Measurements from ENCODE around the gene OXCT2.
A peak's percentile ranks its signal among the peaks of the same experiment; 100 is the strongest.
"Not testable (repeated sequence)": the region's sequence is repeated elsewhere in the genome, so short reads cannot be mapped to it uniquely, and the experiment has no call there.

Gene OXCT2

DNA sequence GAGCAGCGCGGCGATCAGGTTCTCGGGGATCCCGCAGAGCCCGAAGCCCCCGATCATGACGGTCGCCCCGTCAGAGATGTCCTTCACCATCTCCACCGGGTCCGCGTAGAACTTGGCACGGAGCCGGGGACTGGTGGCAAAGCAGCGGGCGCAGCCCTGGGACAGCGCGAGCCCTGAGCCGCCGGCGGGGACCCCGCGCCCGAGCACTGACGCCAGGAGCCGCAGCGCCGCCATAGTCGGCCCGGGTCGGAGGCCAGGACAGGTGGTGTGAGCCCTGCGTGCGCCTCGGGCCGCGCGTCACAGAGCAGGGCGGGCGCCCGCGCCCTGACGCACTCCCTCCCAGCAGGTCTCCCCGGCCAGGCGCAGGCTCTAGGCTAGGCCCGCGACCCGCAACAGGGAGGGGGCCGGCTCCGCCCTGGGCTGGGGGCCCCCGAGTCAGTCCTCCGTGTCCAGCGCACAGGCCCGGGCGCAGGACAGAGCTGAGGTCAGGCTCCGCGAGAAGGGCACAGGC is at the start of gene OXCT2:
OXCT2 (minus strand) TSS at position 327 of the 511 bp plus-strand sequence; CDS start at position 234, 93 bp downstream.
- H3K4me1 Mint-ChIP-seq, H3K27me3 Mint-ChIP-seq, H3K9me3 Mint-ChIP-seq: not testable (repeated sequence)
- Mint-ChIP-seq H3K4me3 (peak within 1 kb of the TSS; percentile 76 to 86), H3K27ac (peak within 1 kb of the TSS in 1 of 2 donors; percentile 77)
- ATAC-seq (peak; percentile 72), DNase-seq (peak; percentile 42 to 46)

GRCh38 chr1:39819091-39819812 is 48.1 kb upstream of the OXCT2 start:
- Mint-ChIP-seq H3K4me1 (peaks cover 31% of the 10 kb centered on the region), H3K4me3 (no peak overlapping the region), H3K27ac (no peak overlapping the region), H3K9me3 (no peaks in the 10 kb centered on the region), H3K27me3 (peaks cover 64% of the 10 kb centered on the region)
- ATAC-seq (no peak), DNase-seq (no peak)

- H3K4me1 Mint-ChIP-seq: peaks cover 31% of the 10 kb centered on the region
- no peak overlapping the region for H3K4me3 Mint-ChIP-seq
- DNase-seq (no peak), ATAC-seq (no peak)
- no peaks in the 10 kb centered on the region for H3K9me3 Mint-ChIP-seq
- no peak overlapping the region for H3K27ac Mint-ChIP-seq
- peaks cover 58% of the 10 kb centered on the region for H3K27me3 Mint-ChIP-seq
These were observed 47.3 kb upstream of the OXCT2 start for GRCh38 chr1:39818482-39818881.

GRCh38 chr1:39817091-39817932 is 46.2 kb upstream of the OXCT2 start:
- H3K4me1 Mint-ChIP-seq: peaks cover 31% of the 10 kb centered on the region
- peak overlapping the region; percentile 53 to 65 for H3K4me3 Mint-ChIP-seq
- H3K9me3 Mint-ChIP-seq: not testable (repeated sequence)
- peaks cover 60% of the 10 kb centered on the region for H3K27me3 Mint-ChIP-seq
- peak; percentile 87 for ATAC-seq
- H3K27ac Mint-ChIP-seq: peak overlapping the region; percentile 64 to 73
- DNase-seq: peak; percentile 59 to 64

DNA sequence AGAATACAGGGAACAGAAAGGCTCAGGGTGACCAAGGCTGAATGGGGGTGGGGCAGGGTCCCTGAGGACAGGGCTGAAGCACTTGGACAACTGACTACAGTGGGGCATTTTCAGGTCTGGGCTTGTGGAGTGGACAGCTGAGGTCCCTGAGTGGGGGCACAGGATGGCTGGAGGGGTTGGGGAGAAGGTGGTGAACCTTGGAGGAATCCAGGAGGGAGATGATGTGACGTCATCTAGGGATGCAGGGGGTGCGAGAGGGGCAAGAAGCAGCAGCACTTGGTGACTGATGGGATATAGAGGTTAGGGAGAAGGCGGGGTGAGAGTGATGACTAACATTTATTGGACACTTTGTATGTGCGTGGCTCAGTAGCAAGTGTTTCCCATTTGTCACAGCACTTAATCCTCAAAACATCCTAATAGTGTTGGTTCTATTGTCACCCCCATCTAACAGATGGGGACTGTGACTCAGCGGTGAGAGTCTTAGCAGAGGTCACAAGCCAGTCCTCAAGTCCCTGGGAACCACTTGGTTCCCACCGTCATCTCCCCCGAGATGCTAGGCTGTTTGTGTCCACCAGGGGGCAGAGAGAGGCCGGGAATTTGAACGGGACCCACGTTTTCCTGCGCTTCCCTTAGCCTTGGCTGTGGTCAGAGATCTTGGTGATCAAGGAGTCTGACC is 45.4 kb upstream of the OXCT2 start:
- Mint-ChIP-seq H3K4me1 (peaks cover 31% of the 10 kb centered on the region), H3K9me3 (no peaks in the 10 kb centered on the region), H3K27ac (no peak overlapping the region), H3K27me3 (peaks cover 54% of the 10 kb centered on the region), H3K4me3 (peak overlapping the region in 1 of 2 donors; percentile 65)
- peak; percentile 56 to 66 for DNase-seq
- peak; percentile 74 for ATAC-seq

- Mint-ChIP-seq H3K4me3 (no peak overlapping the region), H3K27ac (no peak overlapping the region), H3K27me3 (peaks cover 23% of the 10 kb centered on the region), H3K4me1 (peaks cover 16% of the 10 kb centered on the region), H3K9me3 (no peaks in the 10 kb centered on the region)
- DNase-seq (no peak), ATAC-seq (no peak)
These were observed 41.8 kb upstream of the OXCT2 start for GRCh38 chr1:39812913-39813312.

DNA sequence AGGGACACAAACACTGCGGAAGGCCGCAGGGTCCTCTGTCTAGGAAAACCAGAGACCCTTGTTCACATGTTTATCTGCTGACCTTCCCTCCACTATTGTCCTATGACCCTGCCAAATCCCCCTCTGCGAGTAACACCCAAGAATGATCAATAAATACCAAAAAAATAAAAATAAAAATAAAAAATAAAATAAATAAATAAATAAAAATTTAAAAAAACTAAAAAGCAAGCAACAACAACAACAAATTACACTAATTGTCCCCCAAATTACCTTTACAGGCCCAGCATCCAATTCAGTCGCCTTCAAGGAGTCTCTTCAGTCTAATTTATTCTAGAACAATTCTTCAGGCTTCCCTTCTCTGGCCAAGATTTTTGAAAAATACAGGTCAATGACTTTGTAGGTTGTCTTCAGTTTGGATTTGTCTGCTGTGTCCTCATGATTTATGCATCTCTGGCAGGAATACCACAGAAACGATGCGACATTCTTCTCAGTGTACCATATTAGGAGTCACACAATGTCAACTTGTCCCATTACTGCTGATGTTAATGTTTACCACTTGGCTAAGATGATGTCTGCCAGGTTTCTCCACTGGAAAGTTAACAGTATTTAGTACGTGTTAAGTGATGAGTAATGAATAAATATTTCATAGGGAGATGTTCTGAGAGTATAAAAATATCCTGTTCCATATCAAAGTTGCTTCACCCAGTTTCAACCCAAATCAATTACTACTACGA is 37.8 kb upstream of the OXCT2 start:
- ATAC-seq: no peak
- H3K4me1 Mint-ChIP-seq: no peaks in the 10 kb centered on the region
- H3K27me3 Mint-ChIP-seq: peaks cover 7% of the 10 kb centered on the region
- no peak overlapping the region for H3K4me3 Mint-ChIP-seq
- H3K9me3 Mint-ChIP-seq: no peaks in the 10 kb centered on the region
- H3K27ac Mint-ChIP-seq: no peak overlapping the region
- DNase-seq: no peak

DNA sequence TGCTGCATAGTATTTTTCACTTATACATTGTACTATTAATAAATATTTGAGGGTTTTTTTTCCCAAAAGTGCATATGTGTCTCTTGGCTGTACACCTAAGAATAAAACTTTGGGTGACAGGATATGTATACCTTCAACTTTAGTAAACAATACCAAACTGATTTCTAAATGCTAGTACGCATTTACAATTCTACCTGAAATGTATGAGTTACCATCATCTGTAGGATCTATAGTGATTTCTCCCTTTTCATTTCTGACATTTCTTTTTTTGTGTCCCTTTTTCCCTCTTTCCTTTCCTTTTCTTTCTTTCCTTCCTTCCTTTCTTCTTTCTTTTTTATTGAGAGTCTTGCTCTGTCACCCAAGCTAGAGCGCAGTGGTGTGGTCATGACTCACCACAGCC is 34.2 kb upstream of the OXCT2 start:
- DNase-seq: no peak
- no peaks in the 10 kb centered on the region for H3K27me3 Mint-ChIP-seq
- no peak for ATAC-seq
- H3K4me3 Mint-ChIP-seq: no peak overlapping the region
- no peaks in the 10 kb centered on the region for H3K9me3 Mint-ChIP-seq
- H3K4me1 Mint-ChIP-seq: peaks cover under 1% of the 10 kb centered on the region
- no peak overlapping the region for H3K27ac Mint-ChIP-seq

DNA sequence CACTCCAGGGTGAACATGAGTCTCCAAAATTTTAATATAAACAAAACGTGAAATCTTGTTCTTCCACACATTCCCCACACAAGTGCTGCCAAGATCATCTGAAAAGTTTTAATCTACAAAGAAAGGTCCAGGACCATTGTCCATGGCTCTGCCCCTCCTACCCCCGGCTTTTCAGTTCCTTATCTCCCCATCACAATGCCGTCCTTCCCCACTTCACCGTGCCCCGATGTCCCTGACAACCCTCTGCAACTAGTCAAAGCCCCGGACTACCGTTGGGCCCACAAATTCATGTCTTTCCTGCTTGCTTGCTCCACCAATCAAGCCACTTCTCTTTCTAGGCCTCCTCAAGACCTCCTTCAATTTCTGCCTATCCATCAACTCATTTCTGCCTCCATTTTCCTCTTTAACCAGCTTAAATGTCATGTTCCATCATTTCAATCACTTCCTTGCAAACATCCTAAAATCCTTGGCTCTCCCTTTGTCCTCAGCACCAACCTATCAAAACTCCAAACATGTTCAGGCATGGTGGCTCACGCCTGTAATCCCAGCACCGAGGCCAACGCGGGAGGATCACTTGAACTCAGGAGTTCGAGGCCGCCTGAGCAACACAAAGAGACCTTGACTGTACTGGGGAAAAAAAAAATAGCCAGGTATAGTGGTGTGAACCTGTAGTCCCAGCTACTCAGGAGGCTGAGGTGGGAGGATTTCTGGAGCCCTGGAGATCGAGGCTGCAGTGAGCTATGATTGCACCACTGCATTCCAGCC is 31.5 kb upstream of the OXCT2 start:
- DNase-seq: no peak
- H3K4me1 Mint-ChIP-seq: peaks cover 17% of the 10 kb centered on the region
- no peaks in the 10 kb centered on the region for H3K9me3 Mint-ChIP-seq
- no peak overlapping the region for H3K4me3 Mint-ChIP-seq
- no peak for ATAC-seq
- no peaks in the 10 kb centered on the region for H3K27me3 Mint-ChIP-seq
- H3K27ac Mint-ChIP-seq: no peak overlapping the region

- Mint-ChIP-seq H3K4me3 (no peak overlapping the region), H3K27me3 (no peaks in the 10 kb centered on the region), H3K9me3 (no peaks in the 10 kb centered on the region), H3K4me1 (peaks cover 17% of the 10 kb centered on the region), H3K27ac (no peak overlapping the region)
- no peak for DNase-seq
- ATAC-seq: no peak
These were observed 29.3 kb upstream of the OXCT2 start for GRCh38 chr1:39800471-39800835.

DNA sequence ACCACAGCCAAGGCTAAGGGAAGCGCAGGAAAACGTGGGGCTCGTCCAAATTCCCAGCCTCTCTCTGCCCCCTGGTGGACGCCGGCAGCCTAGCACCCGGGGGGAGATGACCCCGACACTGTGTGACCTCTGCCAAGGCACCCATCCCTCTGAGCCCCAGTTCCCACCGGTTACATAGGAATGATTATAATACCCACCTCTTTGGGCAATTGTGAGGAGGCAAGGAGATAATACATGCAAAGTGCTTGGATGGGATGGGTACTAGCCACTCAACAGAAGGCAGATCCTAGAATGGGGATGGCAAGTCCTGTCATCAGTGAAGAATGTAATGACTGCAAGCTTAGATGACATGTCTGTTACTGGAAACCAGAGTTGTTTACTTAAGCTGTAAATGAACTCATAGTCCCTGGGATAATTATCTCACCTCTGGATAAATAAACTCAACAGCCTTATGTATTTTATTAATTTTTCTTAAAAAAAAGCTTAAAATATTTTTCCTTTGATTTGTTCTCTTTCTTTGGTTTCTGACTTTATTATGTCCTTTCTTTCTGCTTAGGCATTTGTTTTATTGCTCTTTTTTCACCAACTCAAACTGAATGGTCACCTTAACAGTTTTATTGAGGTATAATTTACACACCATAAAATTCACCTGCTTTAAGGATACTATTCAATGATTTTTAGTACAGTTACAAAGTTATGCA is 28.8 kb upstream of the OXCT2 start:
- ATAC-seq: peak; percentile 70
- H3K4me3 Mint-ChIP-seq: peak overlapping the region; percentile 60 to 67
- peak; percentile 52 to 70 for DNase-seq

GRCh38 chr1:39798859-39799769 is 28.0 kb upstream of the OXCT2 start:
- Mint-ChIP-seq H3K27ac (peak overlapping the region; percentile 77 to 94), H3K4me3 (peak overlapping the region; percentile 60 to 67), H3K4me1 (peaks cover 17% of the 10 kb centered on the region)
- ATAC-seq: peak; percentile 97
- DNase-seq: peak; percentile 68 to 93
- not testable (repeated sequence) for H3K27me3 Mint-ChIP-seq, H3K9me3 Mint-ChIP-seq

More for the DNA sequence above, 28.8 kb upstream of the OXCT2 start:
- H3K27me3 Mint-ChIP-seq: no peaks in the 10 kb centered on the region
- peaks cover 17% of the 10 kb centered on the region for H3K4me1 Mint-ChIP-seq
- no peaks in the 10 kb centered on the region for H3K9me3 Mint-ChIP-seq
- H3K27ac Mint-ChIP-seq: peak overlapping the region; percentile 38 to 77

GRCh38 chr1:39795651-39796050 is 24.5 kb upstream of the OXCT2 start:
- Mint-ChIP-seq H3K4me3 (no peak overlapping the region), H3K27ac (no peak overlapping the region), H3K9me3 (no peaks in the 10 kb centered on the region), H3K27me3 (peaks cover 39% of the 10 kb centered on the region), H3K4me1 (peaks cover 23% of the 10 kb centered on the region)
- ATAC-seq (no peak), DNase-seq (no peak)
